Measurements from ENCODE around the gene EDEM1. TPM values are rescaled to one million over a fixed set of nuclear protein-coding genes. Genes with fewer than 3 reads are reported as not detected.
A peak's percentile ranks its signal among the peaks of the same experiment; 100 is the strongest.

EDEM1 gene
- total RNA-seq, 1 experiment from 2014 or later: 68.8 TPM

GRCh38 chr3:5188419-5189221 lies 1.1 kb downstream of the EDEM1 start:
- H3K4me3 ChIP-seq (ENCODE audit: low read length): peak overlapping the region; percentile 80
- peak; percentile 87 for DNase-seq
- no peaks in the 10 kb centered on the region for H3K27me3 ChIP-seq (ENCODE audit: low read length)
- peaks cover 60% of the 10 kb centered on the region for H3K79me2 ChIP-seq (ENCODE audit: low read length)
- H3K27ac ChIP-seq (ENCODE audit: low read length): peak overlapping the region; percentile 66
- H2AFZ ChIP-seq (ENCODE audit: low read length): 0 out of 2 replicates have a peak overlapping the region, but pooled peaks have one; percentile 0
- H4K20me1 ChIP-seq (ENCODE audit: insufficient read depth, low read depth, low read length): peaks cover 9% of the 10 kb centered on the region; the same call in 1 of the 2 replicates
- H3K4me2 ChIP-seq (ENCODE audit: low read depth, low read length, poor library complexity, severe bottlenecking): peak overlapping the region; percentile 90
- H3K9ac ChIP-seq (ENCODE audit: low read length): peak overlapping the region; percentile 97
- peaks cover 58% of the 10 kb centered on the region for H3K4me1 ChIP-seq (ENCODE audit: low read length)
- H3K9me2 ChIP-seq (replicated peaks; ENCODE audit: insufficient read depth, low read length): no peaks in the 10 kb centered on the region
- peaks cover 4% of the 10 kb centered on the region; the same call in 1 of the 2 replicates for H3K36me3 ChIP-seq (ENCODE audit: insufficient read depth, low read length)
- H3K9me3 ChIP-seq (ENCODE audit: low read length): no peaks in the 10 kb centered on the region

- H2AFZ ChIP-seq (ENCODE audit: low read length): no peak overlapping the region
- H3K9ac ChIP-seq (ENCODE audit: low read length): peak overlapping the region; percentile 97
- H3K36me3 ChIP-seq (ENCODE audit: insufficient read depth, low read length): peaks cover 9% of the 10 kb centered on the region; the same call in 1 of the 2 replicates
- H3K27me3 ChIP-seq (ENCODE audit: low read length): no peaks in the 10 kb centered on the region
- no peaks in the 10 kb centered on the region for H3K9me2 ChIP-seq (replicated peaks; ENCODE audit: insufficient read depth, low read length)
- H3K4me1 ChIP-seq (ENCODE audit: low read length): peaks cover 71% of the 10 kb centered on the region
- peak overlapping the region; percentile 80 for H3K4me3 ChIP-seq (ENCODE audit: low read length)
- H3K4me2 ChIP-seq (ENCODE audit: low read depth, low read length, poor library complexity, severe bottlenecking): peak overlapping the region; percentile 90
- H3K27ac ChIP-seq (ENCODE audit: low read length): peak overlapping the region; percentile 12; the same call in 1 of the 2 replicates
- no peaks in the 10 kb centered on the region for H3K9me3 ChIP-seq (ENCODE audit: low read length)
- DNase-seq: no peak
- peaks cover 77% of the 10 kb centered on the region for H3K79me2 ChIP-seq (ENCODE audit: low read length)
- H4K20me1 ChIP-seq (ENCODE audit: insufficient read depth, low read depth, low read length): peaks cover 9% of the 10 kb centered on the region; the same call in 1 of the 2 replicates
Measured at GRCh38 chr3:5190147-5190791, 2.8 kb downstream of the EDEM1 start.

GRCh38 chr3:5191555-5192304 lies 4.2 kb downstream of the EDEM1 start:
- H2AFZ ChIP-seq (ENCODE audit: low read length): no peak overlapping the region
- no peaks in the 10 kb centered on the region for H3K9me3 ChIP-seq (ENCODE audit: low read length)
- peak overlapping the region; percentile 16; the same call in 1 of the 2 replicates for H3K4me3 ChIP-seq (ENCODE audit: low read length)
- no peak for DNase-seq
- H3K79me2 ChIP-seq (ENCODE audit: low read length): peaks cover 91% of the 10 kb centered on the region
- peak overlapping the region; percentile 90 for H3K4me2 ChIP-seq (ENCODE audit: low read depth, low read length, poor library complexity, severe bottlenecking)
- peaks cover 66% of the 10 kb centered on the region for H3K4me1 ChIP-seq (ENCODE audit: low read length)
- peak overlapping the region; percentile 15; the same call in 1 of the 2 replicates for H3K9ac ChIP-seq (ENCODE audit: low read length)
- no peaks in the 10 kb centered on the region for H3K9me2 ChIP-seq (replicated peaks; ENCODE audit: insufficient read depth, low read length)
- peak overlapping the region; percentile 59 for H3K27ac ChIP-seq (ENCODE audit: low read length)
- H3K27me3 ChIP-seq (ENCODE audit: low read length): no peaks in the 10 kb centered on the region
- peaks cover 15% of the 10 kb centered on the region for H3K36me3 ChIP-seq (ENCODE audit: insufficient read depth, low read length)
- H4K20me1 ChIP-seq (ENCODE audit: insufficient read depth, low read depth, low read length): peaks cover 9% of the 10 kb centered on the region; the same call in 1 of the 2 replicates

GRCh38 chr3:5192571-5193365 lies 5.3 kb downstream of the EDEM1 start:
- Histone ChIP-seq H2AFZ (ENCODE audit: low read length) (no peak overlapping the region), H3K4me1 (ENCODE audit: low read length) (peaks cover 72% of the 10 kb centered on the region), H3K36me3 (ENCODE audit: insufficient read depth, low read length) (peaks cover 20% of the 10 kb centered on the region), H3K79me2 (ENCODE audit: low read length) (peaks cover 99% of the 10 kb centered on the region), H3K9me2 (replicated peaks; ENCODE audit: insufficient read depth, low read length) (no peaks in the 10 kb centered on the region), H3K27me3 (ENCODE audit: low read length) (no peaks in the 10 kb centered on the region), H3K4me3 (ENCODE audit: low read length) (no peak overlapping the region), H3K4me2 (ENCODE audit: low read depth, low read length, poor library complexity, severe bottlenecking) (peak overlapping the region; percentile 90), H4K20me1 (ENCODE audit: insufficient read depth, low read depth, low read length) (peaks cover 9% of the 10 kb centered on the region; the same call in 1 of the 2 replicates), H3K9ac (ENCODE audit: low read length) (no peak overlapping the region; the same call in 1 of the 2 replicates), H3K9me3 (ENCODE audit: low read length) (no peaks in the 10 kb centered on the region), H3K27ac (ENCODE audit: low read length) (peak overlapping the region; percentile 59)
- no peak for DNase-seq

GRCh38 chr3:5194341-5194740 lies 6.8 kb downstream of the EDEM1 start:
- no peaks in the 10 kb centered on the region for H3K9me3 ChIP-seq (ENCODE audit: low read length)
- no peak overlapping the region for H3K9ac ChIP-seq (ENCODE audit: low read length)
- H3K4me3 ChIP-seq (ENCODE audit: low read length): no peak overlapping the region
- peaks cover 28% of the 10 kb centered on the region for H3K36me3 ChIP-seq (ENCODE audit: insufficient read depth, low read length)
- DNase-seq: no peak
- H3K27me3 ChIP-seq (ENCODE audit: low read length): no peaks in the 10 kb centered on the region
- H3K9me2 ChIP-seq (replicated peaks; ENCODE audit: insufficient read depth, low read length): no peaks in the 10 kb centered on the region
- no peak overlapping the region for H2AFZ ChIP-seq (ENCODE audit: low read length)
- peaks cover 79% of the 10 kb centered on the region for H3K4me1 ChIP-seq (ENCODE audit: low read length)
- H4K20me1 ChIP-seq (ENCODE audit: insufficient read depth, low read depth, low read length): 0 out of 2 replicates have a peak, but pooled peaks cover 3% of the 10 kb centered on the region
- H3K4me2 ChIP-seq (ENCODE audit: low read depth, low read length, poor library complexity, severe bottlenecking): no peak overlapping the region
- H3K79me2 ChIP-seq (ENCODE audit: low read length): peaks cover 99% of the 10 kb centered on the region
- H3K27ac ChIP-seq (ENCODE audit: low read length): peak overlapping the region; percentile 14; the same call in 1 of the 2 replicates

- Histone ChIP-seq H3K79me2 (ENCODE audit: low read length) (peaks cover 99% of the 10 kb centered on the region), H4K20me1 (ENCODE audit: insufficient read depth, low read depth, low read length) (0 out of 2 replicates have a peak, but pooled peaks cover 3% of the 10 kb centered on the region), H3K4me2 (ENCODE audit: low read depth, low read length, poor library complexity, severe bottlenecking) (no peak overlapping the region), H3K27ac (ENCODE audit: low read length) (peak overlapping the region; percentile 14; the same call in 1 of the 2 replicates), H3K9me3 (ENCODE audit: low read length) (no peaks in the 10 kb centered on the region), H2AFZ (ENCODE audit: low read length) (no peak overlapping the region), H3K9me2 (replicated peaks; ENCODE audit: insufficient read depth, low read length) (no peaks in the 10 kb centered on the region), H3K4me1 (ENCODE audit: low read length) (peaks cover 76% of the 10 kb centered on the region), H3K27me3 (ENCODE audit: low read length) (no peaks in the 10 kb centered on the region), H3K36me3 (ENCODE audit: insufficient read depth, low read length) (peaks cover 32% of the 10 kb centered on the region), H3K4me3 (ENCODE audit: low read length) (no peak overlapping the region), H3K9ac (ENCODE audit: low read length) (no peak overlapping the region)
- peak; percentile 54 for DNase-seq
Measured at GRCh38 chr3:5194801-5195509, 7.4 kb downstream of the EDEM1 start.

GRCh38 chr3:5195605-5196004 lies 8.1 kb downstream of the EDEM1 start:
- H3K27ac ChIP-seq (ENCODE audit: low read length): peak overlapping the region; percentile 26; the same call in 1 of the 2 replicates
- no peak overlapping the region; the same call in 1 of the 2 replicates for H3K9ac ChIP-seq (ENCODE audit: low read length)
- H3K4me1 ChIP-seq (ENCODE audit: low read length): peaks cover 69% of the 10 kb centered on the region
- no peaks in the 10 kb centered on the region for H3K9me2 ChIP-seq (replicated peaks; ENCODE audit: insufficient read depth, low read length)
- no peak overlapping the region for H2AFZ ChIP-seq (ENCODE audit: low read length)
- DNase-seq: no peak
- no peaks in the 10 kb centered on the region for H3K9me3 ChIP-seq (ENCODE audit: low read length)
- no peak overlapping the region for H3K4me3 ChIP-seq (ENCODE audit: low read length)
- H3K79me2 ChIP-seq (ENCODE audit: low read length): peaks cover 98% of the 10 kb centered on the region
- no peaks in the 10 kb centered on the region for H3K27me3 ChIP-seq (ENCODE audit: low read length)
- H3K36me3 ChIP-seq (ENCODE audit: insufficient read depth, low read length): peaks cover 39% of the 10 kb centered on the region
- H3K4me2 ChIP-seq (ENCODE audit: low read depth, low read length, poor library complexity, severe bottlenecking): no peak overlapping the region
- H4K20me1 ChIP-seq (ENCODE audit: insufficient read depth, low read depth, low read length): 0 out of 2 replicates have a peak, but pooled peaks cover 3% of the 10 kb centered on the region
